Epithelial cell of prostate (primary cell): Measurements from ENCODE around the gene ELFN2.
"Not testable (repeated sequence)": the region's sequence is repeated elsewhere in the genome, so short reads cannot be mapped to it uniquely, and the experiment has no call there.

Experiments used
- DNase-seq: peaks from one replicate; pipeline ENCODE4 v3.0.0-alpha.2; 2011; ENCODE audit warnings: low read depth, low spot score
- H3K27ac ChIP-seq: fragments of 450-650 bp; 2 replicates; pipeline ENCODE4 v1.5.1; 2017; ENCODE audit warnings: mild to moderate bottlenecking

The ELFN2 gene

GRCh38 chr22:37328538-37329237 lies 98.6 kb downstream of the ELFN2 start:
- H3K27ac ChIP-seq, result peak overlapping the region; percentile 98
- DNase-seq, result not testable (repeated sequence)

- peak overlapping the region; percentile 98 for H3K27ac ChIP-seq
- DNase-seq, result peak; percentile 80
Measured at GRCh38 chr22:37328017-37328416, 99.3 kb downstream of the ELFN2 start.

GRCh38 chr22:37326726-37327125 lies 100.6 kb downstream of the ELFN2 start:
- H3K27ac ChIP-seq, result peak overlapping the region; percentile 98
- no peak for DNase-seq

- DNase-seq, result no peak
- H3K27ac ChIP-seq, result no peak overlapping the region
Measured at GRCh38 chr22:37325039-37325395, 102.3 kb downstream of the ELFN2 start.

- DNase-seq, result no peak
- H3K27ac ChIP-seq, result no peak overlapping the region
Measured at GRCh38 chr22:37324340-37325038, 102.8 kb downstream of the ELFN2 start.

- DNase-seq, result no peak
- H3K27ac ChIP-seq, result no peak overlapping the region
Measured at GRCh38 chr22:37320726-37321677, 106.3 kb downstream of the ELFN2 start.

GRCh38 chr22:37319469-37319868 lies 107.8 kb downstream of the ELFN2 start:
- DNase-seq, result no peak
- no peak overlapping the region for H3K27ac ChIP-seq

- no peak overlapping the region for H3K27ac ChIP-seq
- no peak for DNase-seq
Measured at GRCh38 chr22:37318364-37319109, 108.7 kb downstream of the ELFN2 start.
